HG03575 (cell line): Measurements from ENCODE around the gene VPS51.
"Not testable (repeated sequence)": the region's sequence is repeated elsewhere in the genome, so short reads cannot be mapped to it uniquely, and the experiment has no call there.

Experiments used
- ATAC-seq: cut with Tn5 transposase; IDR thresholded peaks from one replicate; pipeline ENCODE4 v1.9.1; 2021; ENCODE audit not compliant: unreplicated experiment, insufficient number of reproducible peaks, low FRiP score; ENCODE audit errors: extremely low read depth

VPS51 gene

GRCh38 chr11:65129649-65130441, 33.8 kb downstream of the VPS51 start:
- no peak for ATAC-seq

GRCh38 chr11:65130631-65131416, 34.8 kb downstream of the VPS51 start:
- no peak for ATAC-seq

DNA sequence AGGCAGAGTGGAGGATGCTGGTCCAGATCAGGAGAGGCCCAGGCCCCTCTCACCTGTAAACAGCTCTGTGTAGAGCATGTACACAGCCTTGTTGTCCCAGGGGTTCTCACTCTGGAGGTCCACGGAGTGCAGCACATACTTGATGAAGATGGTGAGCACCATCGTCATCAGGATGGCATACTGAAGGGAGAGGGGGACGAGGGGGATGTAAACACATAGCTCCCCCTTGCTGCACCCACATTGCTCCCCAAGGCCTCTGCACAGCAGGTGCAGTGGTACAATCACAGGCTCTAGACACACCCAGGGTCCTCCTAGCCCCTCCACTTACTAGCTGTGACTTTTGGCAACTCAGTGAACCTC, 35.4 kb downstream of the VPS51 start:
- ATAC-seq, result no peak

DNA sequence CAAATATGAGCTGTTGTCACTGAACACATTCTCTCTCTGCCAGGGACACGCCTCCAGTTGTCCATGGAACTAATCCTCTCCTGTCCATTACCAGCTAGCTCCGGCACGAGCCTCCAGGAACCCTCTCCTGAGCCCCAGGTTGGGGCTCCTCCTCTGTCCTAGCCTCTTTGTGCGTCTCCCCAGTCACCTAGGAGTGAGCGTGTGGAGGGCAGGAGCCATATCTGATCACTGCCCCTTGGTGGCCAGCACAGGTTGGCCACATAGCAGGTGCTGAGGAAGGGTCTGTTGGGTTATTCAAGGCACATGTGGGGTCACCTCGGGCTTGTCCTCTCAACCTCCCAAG, 35.9 kb downstream of the VPS51 start:
- ATAC-seq, result no peak

DNA sequence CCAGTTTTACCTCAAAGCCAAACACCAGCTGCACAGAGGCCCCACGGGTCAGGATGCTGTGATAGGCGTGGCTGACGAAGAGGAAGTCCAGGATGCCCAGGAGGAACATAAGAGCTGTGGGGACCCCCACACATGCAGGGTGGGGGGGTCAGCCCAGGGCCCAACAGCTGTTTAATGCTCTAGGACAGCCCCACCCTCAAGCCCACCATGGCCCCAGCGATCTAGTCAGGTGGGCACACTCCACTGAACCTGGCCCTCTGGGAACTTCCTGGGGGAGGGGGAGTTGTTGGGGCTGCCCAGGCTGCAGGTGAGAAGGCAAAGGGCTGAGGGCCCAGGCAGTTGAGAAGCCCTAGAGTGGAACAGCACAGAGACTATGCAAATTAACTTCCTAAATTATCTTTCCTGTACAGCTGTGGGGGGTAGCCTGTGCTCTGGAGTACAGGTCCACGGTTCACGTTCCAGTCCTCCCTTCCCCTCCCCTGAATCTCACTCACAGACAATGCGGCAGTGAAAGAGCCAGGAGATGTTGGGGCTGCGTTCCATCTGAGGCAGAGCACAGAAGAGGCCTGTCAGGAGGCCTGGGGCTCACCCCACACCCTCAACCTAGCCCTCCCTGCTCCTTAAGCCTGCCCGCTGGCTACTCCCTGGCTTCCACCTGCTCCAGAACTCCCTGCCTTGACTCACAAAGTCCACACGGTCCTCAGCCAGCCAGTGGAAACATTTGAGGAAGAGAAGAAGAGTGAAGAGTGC, 36.4 kb downstream of the VPS51 start:
- no peak for ATAC-seq

DNA sequence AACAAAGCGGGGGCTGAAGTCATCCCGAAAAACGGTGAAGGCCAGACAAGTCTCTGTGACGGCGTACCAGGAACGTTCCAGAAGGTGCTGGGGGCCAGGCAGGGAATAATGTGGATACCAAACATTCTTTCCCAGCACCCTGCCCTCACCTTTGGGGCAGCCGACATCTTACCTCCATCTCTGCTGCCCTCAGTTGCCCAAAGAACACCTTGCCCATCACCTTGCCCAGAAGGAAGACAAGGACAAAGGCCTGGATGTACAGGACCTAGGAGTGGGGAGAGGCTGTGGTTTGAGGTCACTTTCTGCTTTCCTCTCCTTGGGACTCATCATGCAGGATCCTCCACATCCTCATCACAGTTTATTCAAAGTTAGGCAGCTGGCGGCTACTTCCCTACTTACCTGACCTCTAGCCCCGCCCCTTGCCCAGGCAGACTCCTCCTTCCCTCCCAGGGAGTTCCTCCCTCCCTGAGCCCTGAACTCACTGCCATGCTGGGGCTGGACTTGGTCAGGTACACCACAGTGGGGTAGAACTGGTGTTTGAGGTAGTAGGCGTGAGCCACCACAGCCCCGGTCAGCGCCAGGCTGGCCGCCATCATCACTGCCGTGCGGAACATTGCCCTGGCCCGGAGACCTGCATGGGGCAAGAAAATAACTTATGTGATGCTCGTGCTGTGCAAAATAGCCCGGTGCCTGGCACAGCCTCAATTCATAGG, 37.1 kb downstream of the VPS51 start:
- ATAC-seq, result no peak

GRCh38 chr11:65133724-65134123, 37.7 kb downstream of the VPS51 start:
- ATAC-seq, result no peak

GRCh38 chr11:65134240-65134951, 38.4 kb downstream of the VPS51 start, which contains the start of gene SYVN1:
SYVN1 (minus strand) TSS chr11:65134519; CDS start chr11:65133601, 918 bp downstream.
- peak; percentile 25 for ATAC-seq

DNA sequence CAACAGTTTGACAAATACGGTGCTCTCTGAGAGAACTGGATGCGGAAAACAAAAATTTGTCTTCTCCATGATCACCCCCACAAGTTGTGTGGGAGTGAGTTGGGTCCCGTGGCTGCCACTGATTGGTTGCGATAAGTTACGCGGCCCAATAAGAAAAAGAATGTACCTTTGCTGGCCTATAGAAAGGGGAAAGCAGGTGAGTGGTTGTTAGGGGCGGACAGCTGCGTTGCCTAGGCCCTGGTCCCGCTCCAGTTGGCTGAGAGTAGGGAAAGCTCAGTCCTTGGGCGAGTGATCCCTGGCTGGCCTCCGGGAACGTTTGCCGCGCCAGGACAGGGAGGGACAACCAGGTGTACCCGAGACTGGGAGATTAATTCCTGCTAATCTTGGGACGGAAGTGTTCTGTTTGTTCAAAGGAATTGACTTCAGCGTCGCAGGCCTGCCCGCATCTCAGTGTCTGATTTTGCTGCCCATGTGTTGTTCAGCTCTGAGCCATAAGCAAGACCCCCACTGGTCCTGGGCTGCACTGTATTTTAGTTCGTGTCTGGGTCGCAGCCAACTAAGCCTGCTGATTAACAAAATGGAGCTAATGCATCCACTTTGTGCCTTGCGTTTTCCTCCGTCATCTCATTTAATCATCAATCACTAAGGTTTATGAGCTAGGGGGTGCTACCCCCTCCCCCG, 39.1 kb downstream of the VPS51 start:
- ATAC-seq, result peak; percentile 26

- no peak for ATAC-seq
Measured at GRCh38 chr11:65135633-65136145, 39.7 kb downstream of the VPS51 start.

GRCh38 chr11:65136515-65137096, 40.6 kb downstream of the VPS51 start:
- no peak for ATAC-seq

DNA sequence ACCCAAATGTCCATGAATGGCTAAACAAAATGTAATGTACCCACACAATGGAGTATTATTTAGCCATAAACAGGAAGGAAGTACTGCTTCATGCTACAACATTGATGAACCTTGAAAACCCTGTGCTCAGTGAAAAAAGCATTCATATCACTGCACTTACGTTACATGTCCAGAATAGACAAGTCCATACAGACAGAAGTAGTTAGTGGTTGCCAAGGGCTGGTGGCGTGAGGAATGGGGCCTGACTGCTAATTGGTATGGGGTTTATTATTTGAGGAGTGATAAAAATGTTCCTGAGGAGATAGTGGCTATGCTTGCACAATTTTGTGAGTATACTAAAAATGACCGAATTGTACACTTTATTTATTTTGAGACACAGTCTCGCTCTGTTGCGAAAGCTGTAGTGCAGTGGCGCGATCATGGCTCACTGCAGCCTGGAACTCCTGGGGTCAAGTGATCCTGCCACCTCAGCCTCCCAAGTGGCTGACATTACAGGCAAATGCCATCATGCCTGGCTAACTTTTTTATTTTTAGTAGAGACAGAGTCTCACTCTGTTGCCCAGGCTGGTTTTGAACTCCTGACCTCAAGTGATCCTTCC, 46.0 kb downstream of the VPS51 start:
- ATAC-seq, result no peak

DNA sequence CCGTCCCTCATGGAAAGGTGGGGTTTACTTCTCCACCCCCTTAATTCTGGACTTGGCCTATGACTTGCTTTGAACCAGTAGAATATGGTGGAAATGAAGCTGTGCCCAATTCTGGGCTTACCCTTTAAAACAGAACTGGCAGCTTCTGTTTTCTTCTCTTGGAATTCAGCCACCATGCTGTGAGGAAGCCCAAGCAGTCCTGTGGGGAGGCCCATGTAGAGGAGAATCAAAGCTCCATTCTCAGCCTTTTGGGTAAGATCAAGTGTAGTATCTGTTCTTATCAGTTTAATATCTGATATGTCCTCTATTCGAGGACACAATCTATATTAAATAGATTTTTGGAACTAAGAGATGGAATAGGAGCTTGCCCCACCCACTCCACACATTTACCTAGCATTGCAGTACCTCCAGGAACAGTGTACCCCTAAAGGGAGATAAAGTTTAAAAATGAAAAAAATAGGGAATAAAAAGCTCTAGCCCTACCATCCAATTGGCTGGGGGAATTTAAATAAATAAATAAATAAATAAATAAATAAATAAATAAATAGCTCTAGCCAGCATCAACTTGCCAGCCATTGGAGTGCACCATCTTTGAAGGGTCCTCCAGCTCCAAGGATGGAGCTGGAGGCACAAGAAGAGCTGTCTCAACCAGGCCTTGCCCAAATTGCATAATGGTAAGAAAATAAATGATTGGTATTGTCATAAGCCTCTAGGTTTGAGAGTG, 51.5 kb downstream of the VPS51 start:
- no peak for ATAC-seq

GRCh38 chr11:65148657-65149056, 52.6 kb downstream of the VPS51 start:
- ATAC-seq, result no peak

- ATAC-seq, result not testable (repeated sequence)
Measured at GRCh38 chr11:65150131-65150508, 54.1 kb downstream of the VPS51 start.

DNA sequence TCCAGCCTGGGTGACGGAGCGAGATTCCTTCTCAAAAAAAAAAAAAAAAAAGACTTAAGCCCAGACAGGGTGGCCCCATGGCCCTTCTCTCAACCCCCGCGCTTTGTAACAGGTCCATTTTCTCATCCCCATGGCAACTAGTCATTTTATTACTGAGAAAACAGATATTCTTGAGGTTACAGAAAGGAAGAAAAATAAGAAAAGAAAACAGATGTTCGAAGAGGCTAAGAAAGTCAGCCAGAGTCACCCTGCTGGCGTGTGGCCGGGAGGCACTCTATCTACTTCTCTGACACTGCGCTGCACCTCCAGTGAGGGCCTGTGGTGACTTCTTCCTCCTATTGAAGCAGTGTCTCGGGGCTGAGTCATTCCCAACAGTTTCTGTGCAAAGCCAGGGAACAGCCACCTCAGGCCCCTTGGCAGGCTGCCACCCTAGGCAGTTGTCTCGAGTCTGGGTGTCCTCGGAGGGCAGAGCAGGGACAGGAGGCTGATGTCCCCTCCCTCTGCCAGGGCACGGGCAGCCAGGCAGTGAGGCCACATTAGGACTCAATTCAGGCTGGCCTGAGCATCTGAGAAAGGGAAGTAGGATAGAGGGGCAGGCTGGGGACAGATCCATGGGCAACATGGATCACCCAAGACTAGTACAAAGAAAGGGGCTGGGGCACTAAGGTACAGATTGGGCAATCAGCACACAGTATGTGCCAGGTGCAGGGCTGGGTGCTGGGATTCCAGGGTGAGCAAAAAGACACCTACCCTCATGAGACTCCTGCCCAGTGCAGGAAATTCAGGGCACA, 54.7 kb downstream of the VPS51 start:
- no peak for ATAC-seq
